CD4-positive, alpha-beta T cell treated with Interleukin-12 subunit alpha and Interleukin-12 subunit beta, for 1 hour (primary cell): Measurements from ENCODE around the gene IRF2BP2.

Experiments
- DNase-seq: peaks from one replicate; pipeline ENCODE4 v3.0.0-alpha.2; 2020

The IRF2BP2 gene

DNA sequence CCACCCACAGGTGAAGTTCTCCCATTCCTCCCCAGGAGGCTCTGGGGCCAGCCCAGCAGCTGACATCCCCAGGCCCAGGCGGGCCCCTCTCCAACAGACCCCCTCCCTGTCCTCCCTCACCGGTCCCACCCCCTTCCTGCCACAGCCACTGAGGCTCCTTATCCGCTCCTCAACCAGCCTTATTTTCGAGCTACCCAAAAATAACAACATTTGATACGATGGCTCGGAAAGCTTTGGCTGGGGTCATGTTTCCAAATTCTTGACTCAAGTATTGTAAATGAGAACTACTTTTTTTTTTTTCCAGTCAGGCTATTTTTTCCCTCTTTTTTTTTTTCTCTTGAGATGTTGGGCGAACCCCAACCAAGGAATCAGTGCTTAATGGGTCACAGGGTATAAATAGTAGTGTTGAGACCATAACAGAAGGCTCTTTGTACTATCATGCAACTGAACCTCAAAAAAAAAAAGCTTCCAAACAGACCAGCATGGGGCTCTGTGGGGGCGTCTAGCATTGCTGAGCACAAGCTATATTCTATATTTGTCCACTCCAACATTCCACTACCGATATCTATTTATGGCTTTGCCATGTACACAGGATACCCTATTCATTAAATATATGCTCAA lies 27.2 kb downstream of the IRF2BP2 start:
- no peak for DNase-seq

DNA sequence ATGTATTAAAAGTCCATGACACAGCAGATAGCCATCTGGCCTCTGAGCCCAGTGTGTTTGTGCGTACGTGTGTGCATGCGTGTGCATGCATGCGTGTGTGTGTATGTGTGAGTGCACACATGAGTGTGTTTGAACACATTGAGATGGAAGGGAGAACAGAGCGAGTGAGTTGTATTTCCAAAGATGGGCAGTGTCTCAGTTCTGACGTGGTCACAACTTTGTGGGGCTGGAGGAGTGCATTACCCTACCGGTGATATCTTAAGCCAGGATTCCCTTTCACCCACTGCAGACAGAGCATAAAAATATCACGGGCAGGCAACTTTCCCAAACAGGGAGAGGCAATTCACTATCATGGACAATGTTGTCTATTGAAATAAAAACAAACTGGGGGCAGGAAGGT lies 27.8 kb downstream of the IRF2BP2 start:
- no peak for DNase-seq

DNA sequence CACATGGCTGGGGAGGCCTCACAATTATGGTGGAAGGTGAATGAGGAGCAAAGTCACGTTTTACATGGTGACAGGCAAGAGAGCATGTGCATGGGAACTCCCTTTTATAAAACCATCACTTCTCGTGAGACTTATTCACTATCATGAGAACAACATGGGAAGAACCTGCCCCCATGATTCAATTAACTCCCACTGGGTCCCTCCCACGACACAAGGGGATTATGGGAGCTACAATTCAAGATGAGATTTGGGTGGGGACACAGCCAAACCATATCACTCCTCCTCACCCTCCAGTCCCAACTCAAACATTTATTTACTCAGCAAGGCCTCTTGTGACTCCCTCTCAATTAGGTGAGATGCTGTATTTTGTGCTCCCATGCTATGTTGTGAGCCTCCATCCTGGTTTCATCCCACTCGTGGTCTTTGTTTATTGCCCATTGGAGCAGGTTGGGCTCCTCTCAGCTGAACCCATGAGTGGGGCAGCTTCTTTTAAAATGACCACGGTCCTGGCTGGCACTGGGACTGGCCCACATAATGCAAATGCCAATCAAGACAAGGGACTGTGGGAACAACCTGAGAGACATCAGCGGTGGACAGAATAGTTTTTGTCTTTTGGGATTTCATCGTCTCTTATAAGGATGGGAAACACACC lies 28.8 kb downstream of the IRF2BP2 start:
- no peak for DNase-seq

DNA sequence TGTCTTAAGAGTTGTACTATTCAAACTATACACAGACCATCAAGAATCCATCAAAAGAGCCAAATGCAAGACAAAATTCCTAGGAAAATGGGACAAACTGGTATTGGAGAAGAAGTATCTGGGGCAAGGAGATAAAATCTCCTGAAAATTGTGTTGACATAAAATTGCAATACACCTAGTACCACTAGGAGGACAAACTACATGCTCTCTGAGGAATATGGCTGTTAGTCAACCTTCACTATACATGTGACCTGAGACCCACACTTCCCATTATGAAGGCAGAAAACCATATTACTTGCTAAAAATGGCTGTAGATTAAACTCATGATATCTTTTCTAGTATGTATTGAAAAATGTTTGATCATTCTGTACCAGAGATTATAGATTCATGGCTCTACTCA lies 30.0 kb downstream of the IRF2BP2 start:
- DNase-seq: peak; percentile 20

DNA sequence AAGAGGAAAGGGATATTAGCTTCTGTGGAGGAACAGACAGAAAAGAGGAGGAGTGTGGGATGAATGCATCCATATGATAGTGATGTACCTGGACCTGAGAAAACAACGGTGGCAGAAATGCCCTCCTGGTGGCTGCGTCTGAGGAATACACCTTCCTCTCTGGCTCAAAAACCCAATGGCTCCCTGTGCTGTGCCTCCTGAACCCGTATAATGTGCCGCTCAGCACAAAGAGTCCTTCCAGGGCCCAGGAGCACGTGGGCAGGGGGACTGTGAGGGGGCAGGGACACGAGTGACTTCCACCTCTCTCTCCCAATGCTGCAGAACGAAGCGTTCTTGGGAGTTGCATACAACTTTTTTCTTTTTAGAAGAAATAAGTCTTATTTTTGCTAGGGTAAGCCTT lies 31.2 kb downstream of the IRF2BP2 start:
- no peak for DNase-seq

DNA sequence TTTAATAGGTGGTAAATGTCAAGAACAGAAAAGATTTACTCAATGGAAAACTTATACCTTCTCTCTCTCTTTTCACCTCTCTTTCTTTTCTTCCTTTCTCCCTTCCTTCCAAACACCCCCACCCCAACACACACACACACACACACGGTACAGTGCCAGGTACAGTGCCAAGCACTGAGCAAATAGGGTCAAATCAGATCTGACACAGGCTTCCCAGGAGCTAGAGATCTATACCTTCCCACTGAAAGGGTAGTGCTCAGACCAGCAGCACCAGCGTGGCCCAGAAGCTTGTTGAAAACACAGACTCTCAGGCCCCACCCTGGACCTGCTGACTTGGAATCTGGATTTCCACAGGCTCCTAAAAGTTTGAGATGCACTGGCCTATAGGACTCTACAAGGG lies 31.9 kb downstream of the IRF2BP2 start:
- DNase-seq: no peak

DNA sequence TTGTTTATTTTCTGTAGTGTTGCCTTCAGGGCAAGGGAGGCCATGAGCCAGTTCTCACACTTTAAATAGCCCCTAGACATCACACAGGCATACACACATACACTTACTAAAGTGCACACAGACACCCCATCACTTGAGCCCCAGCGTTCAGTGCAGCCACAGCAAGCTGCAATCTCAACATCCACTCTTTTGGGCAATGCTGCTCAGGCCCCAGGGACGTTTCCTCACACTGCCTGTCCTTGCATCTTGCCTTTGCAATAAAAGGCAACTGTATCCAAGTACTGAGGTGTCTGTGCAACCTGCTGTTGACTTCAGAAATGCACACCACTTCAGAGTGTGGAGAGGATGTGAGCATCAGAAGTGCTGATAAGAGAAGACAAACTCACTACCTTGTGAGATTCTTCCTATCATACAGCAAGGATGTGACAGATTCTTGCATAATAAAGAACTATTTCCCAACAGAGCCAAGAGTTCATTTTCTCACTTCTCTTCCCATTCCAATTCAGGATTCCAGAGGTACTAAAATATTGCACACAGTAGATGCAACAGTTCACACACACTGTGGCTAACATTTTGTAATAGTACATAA lies 36.2 kb downstream of the IRF2BP2 start:
- no peak for DNase-seq

DNA sequence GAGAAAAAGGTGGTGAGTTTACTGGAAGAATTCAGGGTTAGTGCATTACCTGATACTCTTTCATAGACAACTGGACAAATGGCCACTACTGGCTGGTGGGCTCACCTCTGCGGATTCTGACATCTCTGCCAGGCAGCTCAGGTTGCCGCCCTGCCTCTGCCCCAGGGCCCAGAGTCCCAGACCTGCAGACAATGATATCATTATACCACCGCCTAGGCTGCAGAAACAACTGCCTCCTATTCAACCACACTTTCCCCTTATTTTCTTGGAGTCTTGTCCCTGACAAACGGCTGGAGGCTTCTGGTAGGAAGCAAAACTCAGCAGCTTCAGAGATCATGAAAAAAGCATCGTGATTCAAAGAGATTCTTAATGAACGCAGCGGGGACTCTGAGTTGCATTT lies 37.0 kb downstream of the IRF2BP2 start:
- no peak for DNase-seq

DNA sequence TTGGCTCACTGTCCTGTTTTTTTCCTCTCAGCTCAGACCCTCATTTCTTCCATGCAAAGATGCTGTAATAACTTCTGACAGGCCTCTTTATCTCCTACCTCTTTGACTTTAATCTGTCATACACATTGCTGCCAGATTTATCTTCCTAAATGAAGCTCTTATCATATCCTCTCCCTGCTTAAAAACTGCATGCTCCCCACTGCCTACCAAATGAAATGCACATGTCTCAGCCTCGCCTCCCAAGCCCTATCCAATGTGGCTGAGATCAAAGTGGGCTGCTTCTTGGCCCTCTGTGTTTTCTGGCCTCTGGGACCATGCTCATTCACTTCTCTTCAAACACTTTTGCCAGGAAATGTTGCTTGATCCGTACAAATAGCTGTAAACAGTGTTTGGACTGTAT lies 38.3 kb downstream of the IRF2BP2 start:
- no peak for DNase-seq

DNA sequence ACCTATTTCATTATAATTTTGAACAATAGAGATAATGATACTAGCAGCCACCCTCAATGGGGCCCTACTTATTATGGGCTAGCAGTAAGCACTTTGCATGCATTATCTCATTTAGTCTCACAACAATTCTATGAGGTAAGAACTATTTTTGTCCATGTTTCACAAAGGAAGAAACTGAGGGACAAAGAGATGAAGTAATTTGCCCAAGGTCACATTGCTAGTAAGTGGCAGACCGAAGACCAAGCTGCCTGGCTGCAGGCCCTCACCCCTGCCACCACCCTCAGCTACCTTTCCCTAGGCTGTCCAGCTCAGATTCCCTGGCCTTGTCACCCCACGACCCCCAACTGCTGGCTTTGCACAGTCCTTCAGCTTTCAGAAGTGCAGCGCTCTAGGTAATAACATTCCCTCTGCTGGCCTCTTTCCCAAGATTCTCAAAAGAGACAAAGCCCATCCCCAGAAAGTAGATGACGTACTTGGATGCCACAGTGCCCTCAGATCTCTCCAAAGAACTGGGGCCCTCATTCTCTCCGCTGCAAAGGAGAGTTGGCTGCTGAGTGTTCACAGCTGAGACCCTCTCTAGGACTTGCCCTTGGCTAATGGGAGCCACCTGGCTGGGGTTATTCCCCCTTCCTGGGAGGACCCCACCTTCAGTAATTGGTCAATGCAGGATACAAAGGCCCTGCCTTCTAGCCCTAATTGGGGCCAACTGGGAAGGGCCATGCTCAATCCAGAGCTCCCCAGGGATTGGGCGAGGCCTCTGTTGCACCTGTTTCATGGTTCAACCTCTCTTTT lies 39.5 kb downstream of the IRF2BP2 start:
- no peak for DNase-seq

DNA sequence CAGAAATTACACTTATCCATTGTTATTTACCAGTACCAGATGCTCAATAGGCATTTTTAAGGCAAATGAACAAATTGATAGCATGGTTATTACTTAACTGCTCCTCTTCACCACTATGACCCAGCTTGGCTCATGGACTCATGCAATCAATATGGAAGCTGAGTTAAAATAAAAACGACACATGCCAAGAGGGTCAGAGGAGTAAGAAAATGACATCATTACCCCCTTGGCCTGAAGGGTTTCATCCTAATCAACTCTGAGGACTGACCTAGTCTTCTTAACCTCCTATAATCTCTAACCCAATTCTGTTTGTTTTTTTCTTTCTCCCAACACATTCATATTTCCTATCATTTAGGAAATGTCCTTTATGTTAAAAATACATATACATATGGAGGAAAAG lies 41.6 kb downstream of the IRF2BP2 start:
- DNase-seq: no peak

DNA sequence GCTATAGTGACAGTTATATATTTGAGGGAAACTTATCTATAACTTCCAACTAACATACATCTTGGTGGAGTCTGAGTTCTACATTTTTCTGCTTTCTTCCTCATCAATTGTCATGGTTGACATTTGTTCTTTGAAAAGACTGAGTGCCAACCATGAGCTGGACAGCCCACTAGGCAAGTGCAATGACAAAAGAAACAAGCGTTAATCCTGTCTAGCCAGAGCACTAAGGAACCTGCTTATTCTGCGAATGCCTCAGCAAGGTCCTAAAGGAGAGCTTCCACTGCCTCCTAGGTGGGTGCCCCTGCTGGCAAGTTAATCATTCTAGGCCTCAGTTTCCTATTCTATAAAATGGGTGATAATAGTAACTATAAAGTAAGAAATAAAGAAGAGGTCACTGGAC lies 44.8 kb downstream of the IRF2BP2 start:
- DNase-seq: no peak

DNA sequence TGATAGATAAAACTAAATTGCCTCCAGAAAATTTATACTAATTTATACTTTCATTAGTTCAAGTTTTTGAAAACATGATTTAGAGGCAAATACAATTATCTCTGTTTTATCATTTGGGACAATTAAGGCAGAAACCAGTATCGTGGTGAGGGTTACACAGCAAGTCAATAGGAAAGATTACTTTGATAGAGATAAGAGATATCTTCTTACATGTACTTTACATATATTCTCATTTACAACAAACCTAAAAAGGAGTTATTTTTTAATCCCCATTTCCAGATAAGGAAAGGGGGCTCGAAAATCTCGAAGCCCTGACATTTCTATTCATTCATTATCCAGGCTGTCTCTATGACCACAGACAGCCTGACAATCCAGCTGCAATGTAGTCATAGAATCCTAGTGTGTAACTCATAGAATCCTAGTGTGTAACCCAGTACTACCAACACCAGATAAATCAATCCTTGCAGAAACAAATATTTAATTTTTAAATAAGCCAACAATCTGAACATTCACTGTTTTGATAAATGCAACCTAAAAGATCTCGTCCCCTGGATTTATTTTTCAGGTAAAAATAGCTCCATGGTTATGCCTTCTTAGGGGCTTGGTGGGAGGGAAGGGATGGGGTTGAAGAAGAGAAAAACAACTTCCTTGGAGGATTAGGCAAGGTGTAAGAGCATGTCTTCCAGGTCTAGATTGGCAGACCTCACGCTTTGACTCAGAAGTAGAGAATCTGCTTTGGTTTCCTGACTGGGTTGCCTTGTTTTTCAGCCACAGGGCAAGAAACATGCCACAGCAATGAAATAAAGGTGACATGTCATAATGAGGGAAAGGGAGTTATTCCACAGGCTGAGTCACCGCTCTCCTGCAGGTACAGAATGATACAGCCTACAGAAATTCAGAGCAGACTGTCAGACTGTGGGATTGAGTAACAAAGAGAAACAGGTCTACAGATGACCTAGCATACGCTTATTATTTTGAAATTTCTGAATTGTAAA lies 45.6 kb downstream of the IRF2BP2 start:
- DNase-seq: no peak

DNA sequence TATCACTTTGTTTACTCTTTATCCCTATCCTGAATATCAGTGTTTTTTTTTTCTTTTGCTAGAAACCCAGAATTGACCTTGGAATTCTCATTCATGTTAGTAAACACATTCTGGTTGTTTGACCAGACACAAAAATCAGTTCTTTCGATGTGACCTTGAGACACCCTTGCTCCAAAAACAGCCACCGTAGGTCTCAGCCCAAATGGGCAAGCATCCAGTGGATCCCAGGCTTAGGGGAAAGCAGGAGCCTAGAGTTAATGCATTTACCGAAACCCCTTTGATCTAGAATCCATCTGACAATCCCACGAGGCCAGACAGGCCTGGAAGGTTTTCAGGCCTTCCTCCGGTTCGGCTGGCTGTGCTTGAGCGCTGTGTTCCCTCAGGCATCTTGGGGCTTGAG lies 47.6 kb downstream of the IRF2BP2 start:
- DNase-seq: no peak

DNA sequence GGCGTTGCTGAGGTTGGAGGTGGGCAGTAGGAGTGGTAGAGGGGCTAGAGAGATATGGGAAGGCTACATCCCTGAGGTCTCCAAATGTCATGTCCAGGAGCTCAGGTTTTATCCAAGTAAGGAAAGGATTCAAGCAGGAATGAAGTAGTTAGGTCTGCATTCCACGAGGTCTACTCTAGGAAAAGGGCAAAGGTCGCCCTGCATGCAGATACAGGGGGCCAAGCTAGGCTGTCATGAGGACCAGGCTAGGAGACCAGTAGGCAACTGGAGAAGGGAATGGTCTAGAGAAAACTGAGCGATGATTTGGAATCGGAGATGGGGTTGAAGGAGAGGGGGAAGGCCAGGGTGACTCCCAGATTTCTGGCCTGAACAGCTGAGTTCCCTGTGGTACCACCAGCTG lies 48.7 kb downstream of the IRF2BP2 start:
- no peak for DNase-seq

DNA sequence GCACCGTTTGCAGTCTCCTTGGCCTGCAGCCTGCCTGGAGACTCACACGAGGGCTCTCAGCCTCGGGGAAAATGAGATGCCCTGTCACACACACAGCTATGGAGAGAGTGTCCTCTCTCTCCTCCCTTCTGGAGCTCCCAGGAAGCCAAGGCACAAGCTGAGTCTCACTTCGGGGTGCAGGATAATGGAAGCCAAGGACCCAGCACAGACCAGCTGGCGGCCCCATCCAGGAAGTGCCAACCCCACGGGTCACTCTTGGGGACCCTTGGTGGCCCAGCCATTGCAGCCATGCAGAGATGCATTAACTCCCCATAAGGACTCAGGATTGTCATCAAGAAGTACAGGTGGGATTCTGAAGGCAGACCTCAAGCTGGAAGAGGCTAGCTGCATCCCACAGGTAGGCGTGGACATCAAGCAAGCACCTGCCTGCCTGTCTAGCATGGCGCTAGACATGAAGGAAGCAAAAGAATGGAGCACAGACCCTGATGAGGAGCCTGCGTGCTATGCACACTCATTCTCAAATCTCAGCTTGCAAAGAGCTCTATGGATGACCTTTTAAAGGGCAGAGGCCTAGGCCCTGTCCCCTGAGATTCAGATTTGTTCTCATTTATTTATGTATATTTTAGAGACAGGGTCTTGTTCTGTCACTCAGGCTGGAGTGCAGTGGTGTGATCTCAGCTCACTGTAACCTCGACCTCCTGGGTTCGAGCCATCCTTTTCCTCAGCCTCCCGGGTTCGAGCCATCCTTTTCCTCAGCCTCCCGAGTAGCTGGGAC lies 49.9 kb downstream of the IRF2BP2 start:
- no peak for DNase-seq

DNA sequence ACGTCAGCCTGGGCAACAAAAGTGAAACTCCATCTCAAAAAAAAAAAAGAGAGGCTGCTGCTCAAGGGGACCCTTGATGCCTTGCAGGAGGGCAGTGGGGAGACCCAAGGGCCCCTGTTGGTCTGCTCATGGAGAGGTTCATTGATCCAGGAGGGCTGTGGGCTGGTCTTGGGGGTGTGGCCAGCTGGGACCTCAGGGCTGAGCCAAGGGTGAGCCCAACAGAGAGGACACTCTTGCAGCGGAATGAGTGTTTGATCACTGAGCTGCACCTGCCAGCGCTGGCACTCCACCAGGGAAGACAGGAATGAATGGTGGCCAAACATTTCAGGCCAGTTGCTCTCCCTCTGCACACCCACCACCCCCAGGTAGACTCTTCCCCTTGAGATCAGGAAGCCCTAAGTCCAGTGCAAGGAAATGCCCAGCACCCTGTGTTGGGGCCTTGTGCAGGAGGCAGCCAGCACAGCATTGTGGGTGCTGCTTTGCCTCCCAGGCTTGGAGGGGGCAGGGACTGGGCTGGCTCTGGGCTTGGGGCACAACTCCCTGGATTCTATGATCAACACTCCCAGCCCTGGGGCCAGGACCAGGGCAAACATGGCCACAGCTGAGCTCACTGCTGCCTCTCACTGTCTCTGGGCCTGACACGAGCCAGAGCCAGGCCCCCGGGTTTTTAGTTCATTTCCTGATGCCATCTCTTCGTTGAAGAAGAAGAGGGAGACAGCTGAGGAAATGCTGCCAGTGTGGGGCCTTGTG lies 50.7 kb downstream of the IRF2BP2 start:
- no peak for DNase-seq

DNA sequence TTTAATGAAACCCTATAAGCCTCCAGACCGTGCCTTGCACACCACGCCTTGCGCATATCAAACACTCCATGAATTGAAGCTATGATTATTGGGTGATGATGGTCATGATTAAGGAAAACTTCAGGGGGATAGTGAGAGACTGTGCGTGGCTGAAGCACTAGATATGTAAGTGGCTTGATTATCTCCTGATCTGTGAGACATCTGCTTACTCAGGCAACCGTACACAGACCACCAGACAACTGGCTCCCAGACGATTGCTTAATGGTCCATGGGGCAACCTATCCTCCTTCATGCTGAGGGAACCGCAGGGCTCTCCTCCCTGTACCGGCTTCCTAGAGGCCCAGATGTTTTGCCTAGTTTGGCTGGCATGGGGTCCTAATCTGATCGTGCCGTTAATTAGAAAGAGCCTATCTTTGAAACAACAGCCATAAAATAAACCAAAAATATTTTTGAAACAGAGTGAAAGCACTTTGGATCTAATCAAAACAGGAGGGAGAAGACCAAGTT lies 51.6 kb downstream of the IRF2BP2 start:
- no peak for DNase-seq

DNA sequence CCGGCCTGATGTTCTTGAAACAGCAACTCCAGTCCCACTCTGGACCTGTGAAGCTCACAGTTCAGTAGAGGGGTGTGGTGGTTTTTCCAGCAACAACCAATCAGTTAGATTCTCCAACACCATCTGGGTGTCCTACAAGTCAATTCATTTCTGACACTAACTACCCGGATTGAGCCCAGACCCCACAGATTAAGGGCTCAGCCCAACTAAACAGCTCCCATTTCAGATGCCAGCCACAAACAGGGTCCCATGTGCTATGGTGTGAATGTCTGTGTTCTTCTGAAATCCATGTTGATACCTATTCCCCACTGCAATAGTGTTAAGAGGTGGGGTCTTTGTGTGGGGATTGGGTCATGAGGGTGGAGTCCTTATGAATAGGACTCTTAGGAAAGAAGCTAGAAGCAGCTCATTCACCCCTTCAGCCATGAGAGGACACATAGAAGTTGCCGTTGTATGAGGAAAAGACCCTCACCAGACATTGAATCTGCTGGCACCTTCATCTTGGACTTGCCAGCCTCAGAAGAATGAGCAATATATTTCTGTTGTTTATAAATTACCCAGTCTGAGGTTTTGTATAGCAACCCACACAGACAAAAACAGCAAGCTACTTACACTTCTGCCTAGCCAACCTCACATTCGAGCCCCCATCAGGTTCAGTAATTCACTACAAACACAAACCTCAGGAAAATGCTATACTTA lies 53.6 kb downstream of the IRF2BP2 start:
- no peak for DNase-seq

DNA sequence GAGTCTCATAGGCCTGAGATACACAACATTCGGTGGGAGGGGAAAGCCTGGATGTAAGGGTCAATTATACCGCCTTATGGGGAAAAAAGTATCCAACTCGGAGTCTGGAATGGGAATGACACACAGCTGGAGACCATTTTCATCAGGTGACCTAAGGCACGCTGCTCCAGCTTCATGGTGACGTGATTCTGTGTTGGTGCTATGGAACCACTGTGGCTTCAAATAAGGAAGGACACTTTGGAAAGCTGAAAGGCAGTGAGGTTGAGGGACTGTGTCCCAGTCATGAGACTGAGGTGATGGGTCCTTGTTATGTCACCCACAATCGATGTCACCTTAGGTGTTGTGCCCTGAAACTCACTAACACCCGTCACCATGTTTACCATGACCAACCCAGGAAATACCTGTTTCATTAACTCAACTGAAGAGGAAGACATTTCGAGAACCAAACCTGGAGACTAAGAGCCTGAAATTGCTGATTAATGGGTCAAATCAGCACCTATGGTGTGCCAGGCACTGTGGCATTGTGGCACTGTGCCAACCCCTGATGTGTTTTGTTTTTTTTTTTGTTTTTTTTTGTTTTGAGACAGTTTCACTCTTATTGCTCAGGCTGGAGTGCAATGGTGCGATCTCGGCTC lies 54.5 kb downstream of the IRF2BP2 start:
- no peak for DNase-seq
